Hepatocyte (in vitro differentiated cells): ENCODE measurements around the gene MAPK14.
"Not testable (repeated sequence)": the region's sequence is repeated elsewhere in the genome, so short reads cannot be mapped to it uniquely, and the experiment has no call there.

Experiments
- CTCF ChIP-seq: fragments of 200-600 bp; sonication (generic); IDR thresholded peaks from 2 replicates; pipeline ENCODE4 v1.5.1; 2016; ENCODE audit warnings: antibody characterized with exemption, mild to moderate bottlenecking; ENCODE audit not compliant: poor library complexity
- EZH2 ChIP-seq: fragments of 200-600 bp; sonication (generic); IDR thresholded peaks from 2 replicates; pipeline ENCODE4 v1.6.1; 2016; ENCODE audit warnings: antibody characterized with exemption, mild to moderate bottlenecking, borderline replicate concordance

GRCh38 chr6:35988047-35988446 lies 39.6 kb upstream of the MAPK14 start:
- not testable (repeated sequence) for TF ChIP-seq EZH2, CTCF
